Measurements from ENCODE around the gene SLC24A4.

The SLC24A4 gene

DNA sequence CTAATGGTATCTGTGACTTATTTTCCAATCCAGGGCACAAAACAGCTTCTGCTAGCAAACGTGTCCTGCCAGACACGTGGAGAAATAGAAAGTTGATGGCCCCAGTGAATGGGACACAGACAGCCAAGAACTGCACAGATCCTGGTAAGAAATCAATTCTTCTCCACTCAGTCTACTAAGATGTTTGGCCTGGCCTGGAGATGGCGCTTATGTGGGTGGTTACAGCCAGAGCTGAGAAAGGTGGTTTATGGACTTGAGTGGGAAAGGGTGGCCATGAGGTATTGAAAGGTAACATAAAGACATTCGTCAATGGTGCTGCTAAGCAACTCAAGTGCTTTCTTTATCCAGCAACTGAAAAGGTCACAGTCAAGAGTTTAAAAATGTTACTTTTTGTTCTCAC is 2.9 kb downstream of the SLC24A4 start:
- no peak for TF ChIP-seq POLR2A (IDR thresholded peaks at IDR 0.05; ENCODE audit: low read depth, low read length)

DNA sequence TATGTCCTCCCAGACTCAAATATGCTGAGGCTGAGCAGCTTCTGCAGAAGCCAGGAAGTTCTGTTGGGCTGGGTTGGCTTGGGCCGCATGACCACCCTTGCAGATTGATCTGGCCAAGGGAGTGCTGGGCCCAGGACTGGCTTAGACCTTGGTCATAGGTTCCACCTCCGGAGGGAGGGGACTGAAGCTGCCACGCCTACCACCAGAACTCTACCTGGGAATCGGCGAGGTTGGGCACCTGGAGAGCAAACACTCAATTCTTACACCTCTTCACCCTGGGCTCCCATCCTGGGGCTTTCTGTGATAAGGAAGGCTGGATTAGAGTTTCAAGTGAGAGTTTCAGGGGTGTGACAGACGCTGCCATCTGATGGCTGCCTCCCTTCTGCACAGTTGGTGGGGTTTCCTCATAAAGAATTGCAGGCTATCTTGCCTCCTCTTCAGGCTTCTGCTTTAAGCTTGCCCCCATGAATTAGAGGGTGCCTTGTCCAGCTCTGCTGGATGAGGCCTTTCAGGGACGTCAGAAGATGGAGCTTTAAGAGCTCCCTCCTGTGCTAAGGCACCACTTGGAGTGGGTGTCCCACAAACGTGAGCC is 5.8 kb downstream of the SLC24A4 start:
- no peak for FAIRE-seq
- no peak for DNase-seq (ENCODE audit: insufficient read length, low spot score)
- TF ChIP-seq POLR2A (IDR thresholded peaks at IDR 0.05; ENCODE audit: low read depth, low read length) = no peak

More for the DNA sequence above, 2.9 kb downstream of the SLC24A4 start:
- DNase-seq (ENCODE audit: insufficient read length, low spot score) = no peak
- FAIRE-seq = no peak

DNA sequence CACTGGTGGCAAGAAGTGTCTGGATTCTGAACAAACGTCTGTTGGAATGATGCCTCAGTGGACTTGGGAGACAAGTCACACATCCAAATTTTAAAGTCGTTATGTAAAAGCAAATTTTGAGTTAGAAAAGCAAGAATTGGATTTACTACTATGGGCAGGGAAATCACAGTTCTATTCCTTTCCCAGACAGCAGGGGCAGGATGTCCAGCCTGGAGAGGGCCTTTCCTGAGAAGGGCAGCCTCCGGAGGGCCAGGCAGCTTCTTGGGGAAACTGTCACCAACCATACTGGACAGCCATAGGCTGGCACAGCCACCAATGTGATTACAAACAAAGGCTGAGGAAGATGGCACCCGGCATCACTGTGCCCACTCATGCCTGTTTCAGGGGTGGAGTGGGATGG is 11.1 kb downstream of the SLC24A4 start:
- TF ChIP-seq POLR2A (IDR thresholded peaks at IDR 0.05; ENCODE audit: low read depth, low read length) = no peak

DNA sequence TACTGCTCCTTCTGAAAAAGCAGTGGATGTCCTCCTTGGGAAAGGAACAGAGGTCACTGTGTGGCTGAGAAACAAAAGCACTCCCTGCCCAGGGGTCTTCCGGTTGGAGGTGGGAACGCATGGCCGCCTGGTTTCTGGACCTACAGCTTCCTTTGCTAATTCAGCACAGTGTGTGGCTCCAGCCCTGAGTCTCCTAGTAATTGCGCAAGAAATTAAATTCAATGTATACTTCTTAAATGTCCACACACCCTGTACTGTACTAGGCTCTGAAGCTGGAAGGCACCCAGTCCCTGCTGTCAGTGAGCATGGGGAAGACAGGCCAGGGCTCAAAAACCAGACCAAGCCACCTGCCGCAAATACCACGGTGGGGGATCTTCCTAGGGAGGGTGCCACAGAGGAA is 13.4 kb downstream of the SLC24A4 start:
- no peak for TF ChIP-seq POLR2A (IDR thresholded peaks at IDR 0.05; ENCODE audit: low read depth, low read length)
- DNase-seq (ENCODE audit: insufficient read length, low spot score) = no peak
- FAIRE-seq = no peak

More for the DNA sequence above, 11.1 kb downstream of the SLC24A4 start:
- DNase-seq (ENCODE audit: insufficient read length, low spot score) (no peak), FAIRE-seq (no peak)

DNA sequence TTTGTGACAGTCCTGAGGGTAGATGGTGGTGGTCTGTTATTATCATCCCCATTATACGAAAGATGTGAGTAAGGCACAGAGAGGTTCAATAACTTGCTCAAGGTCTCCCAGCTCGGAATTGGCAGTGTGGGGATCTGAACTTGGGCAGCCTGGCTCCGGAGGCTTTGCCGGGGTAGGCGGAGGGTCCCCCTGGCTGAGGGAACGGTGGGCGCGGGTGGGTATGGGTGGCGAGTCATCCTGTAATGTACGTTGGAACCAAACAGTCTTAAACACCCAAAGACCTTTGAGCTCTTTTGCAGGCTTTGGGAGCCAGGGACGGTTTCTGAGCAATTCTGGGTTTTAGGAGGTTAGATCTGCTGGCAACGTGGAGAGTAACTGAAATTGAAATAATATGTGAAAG is 16.5 kb downstream of the SLC24A4 start:
- no peak for DNase-seq (ENCODE audit: insufficient read length, low spot score)
- no peak for FAIRE-seq
- no peak for TF ChIP-seq POLR2A (IDR thresholded peaks at IDR 0.05; ENCODE audit: low read depth, low read length)

DNA sequence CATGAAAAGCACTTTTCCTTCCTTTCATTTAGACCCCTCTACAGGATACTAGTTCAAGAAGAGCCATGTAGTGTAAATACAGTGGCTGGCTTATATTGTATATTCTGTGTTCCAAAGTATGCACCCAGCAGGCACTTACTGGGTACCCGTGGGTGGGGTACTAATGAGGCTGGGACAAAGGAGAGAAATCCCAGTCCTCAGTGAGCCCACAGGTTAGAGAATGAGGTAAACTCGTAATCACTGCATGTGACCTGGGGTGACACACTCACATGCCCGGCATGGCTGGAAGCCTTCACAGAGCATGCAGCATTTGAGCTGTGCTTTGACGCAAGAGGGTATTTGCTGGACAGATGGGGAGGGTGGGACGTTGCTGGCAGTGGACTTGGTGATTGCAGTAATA is 17.1 kb downstream of the SLC24A4 start:
- no peak for TF ChIP-seq POLR2A (IDR thresholded peaks at IDR 0.05; ENCODE audit: low read depth, low read length)
- DNase-seq (ENCODE audit: insufficient read length, low spot score) = no peak

DNA sequence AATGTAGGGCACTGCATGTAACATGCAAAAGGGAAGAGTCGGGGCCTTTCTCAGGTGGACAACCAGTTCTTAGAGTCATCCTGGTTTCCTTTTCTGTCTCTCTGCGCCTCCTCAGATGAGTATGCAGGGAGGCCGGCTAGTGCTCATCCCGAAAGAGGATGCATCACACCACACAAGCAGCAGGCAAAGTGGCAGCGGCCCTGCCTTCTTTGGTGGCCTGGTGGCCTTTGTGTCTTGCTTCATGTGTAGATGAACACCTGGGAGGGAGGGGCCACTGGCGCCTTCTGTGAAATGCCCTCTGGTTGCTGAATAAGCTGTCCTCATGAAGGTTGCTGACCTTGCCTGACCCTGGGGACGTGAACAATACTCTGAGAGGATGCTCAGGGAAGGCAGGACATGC is 18.0 kb downstream of the SLC24A4 start:
- FAIRE-seq = no peak
- DNase-seq (ENCODE audit: insufficient read length, low spot score) = no peak
- TF ChIP-seq POLR2A (IDR thresholded peaks at IDR 0.05; ENCODE audit: low read depth, low read length) = no peak

More for the DNA sequence above, 17.1 kb downstream of the SLC24A4 start:
- FAIRE-seq = no peak

DNA sequence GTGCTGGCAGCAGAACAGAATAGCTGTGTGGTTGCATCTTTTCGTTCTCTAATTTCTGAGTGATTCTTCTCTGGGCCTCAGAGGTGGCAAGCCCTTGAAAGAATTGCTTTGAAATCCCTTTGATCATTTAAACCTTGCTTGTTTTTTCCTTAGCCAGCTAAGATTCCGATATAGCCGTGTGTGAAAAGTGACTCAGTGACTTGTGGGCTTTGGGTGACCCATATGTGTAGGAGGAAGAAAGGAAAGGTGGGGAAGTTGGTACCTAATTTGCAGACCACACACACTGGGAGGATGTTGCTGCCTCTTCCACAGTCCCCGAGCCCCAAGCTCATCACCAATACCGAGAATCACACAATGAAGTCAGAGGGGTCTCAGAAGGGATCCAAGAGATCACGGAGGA is 18.8 kb downstream of the SLC24A4 start:
- no peak for DNase-seq (ENCODE audit: insufficient read length, low spot score)
- no peak for FAIRE-seq
- TF ChIP-seq POLR2A (IDR thresholded peaks at IDR 0.05; ENCODE audit: low read depth, low read length) = no peak

DNA sequence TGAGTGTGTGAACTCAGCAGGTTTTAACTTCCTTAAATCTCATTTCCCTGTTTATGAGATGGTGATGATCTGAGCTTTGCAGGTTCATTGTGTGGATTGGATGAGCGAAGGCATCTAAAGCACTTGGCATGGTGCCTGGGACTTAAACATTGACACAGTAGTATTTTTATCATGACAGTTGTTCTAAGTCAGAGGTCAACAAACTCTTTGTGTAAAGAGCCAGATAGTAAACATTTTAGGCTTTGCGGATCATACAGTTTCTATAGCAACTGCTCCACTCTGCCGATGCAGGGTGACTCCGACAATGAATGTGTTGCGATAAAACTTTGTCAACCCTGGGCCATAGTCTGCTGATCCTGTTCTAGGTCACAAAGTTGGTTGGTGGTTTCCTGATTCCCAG is 25.2 kb downstream of the SLC24A4 start:
- TF ChIP-seq POLR2A (IDR thresholded peaks at IDR 0.05; ENCODE audit: low read depth, low read length) = no peak
- no peak for DNase-seq (ENCODE audit: insufficient read length, low spot score)
- no peak for FAIRE-seq

DNA sequence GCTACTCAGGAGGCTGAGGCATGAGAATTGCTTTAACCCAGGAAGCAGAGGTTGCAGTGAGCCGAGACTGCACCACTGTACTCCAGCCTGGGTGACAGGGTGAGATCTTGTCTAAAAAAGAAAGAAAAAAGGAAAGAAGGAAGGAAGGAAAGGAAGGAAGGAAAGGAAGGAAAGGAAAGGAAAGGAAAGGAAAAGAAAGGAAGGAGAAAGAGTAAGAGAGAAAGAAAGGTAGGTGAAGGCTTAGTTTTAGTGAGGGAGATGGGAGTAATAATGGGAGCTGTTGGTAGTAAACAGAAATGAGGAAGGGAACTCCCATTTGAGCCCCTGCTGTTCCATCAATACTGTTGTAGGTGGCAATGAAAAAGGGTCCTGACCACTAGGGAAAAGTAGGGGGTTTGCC is 28.8 kb downstream of the SLC24A4 start:
- FAIRE-seq = no peak
- no peak for TF ChIP-seq POLR2A (IDR thresholded peaks at IDR 0.05; ENCODE audit: low read depth, low read length)

DNA sequence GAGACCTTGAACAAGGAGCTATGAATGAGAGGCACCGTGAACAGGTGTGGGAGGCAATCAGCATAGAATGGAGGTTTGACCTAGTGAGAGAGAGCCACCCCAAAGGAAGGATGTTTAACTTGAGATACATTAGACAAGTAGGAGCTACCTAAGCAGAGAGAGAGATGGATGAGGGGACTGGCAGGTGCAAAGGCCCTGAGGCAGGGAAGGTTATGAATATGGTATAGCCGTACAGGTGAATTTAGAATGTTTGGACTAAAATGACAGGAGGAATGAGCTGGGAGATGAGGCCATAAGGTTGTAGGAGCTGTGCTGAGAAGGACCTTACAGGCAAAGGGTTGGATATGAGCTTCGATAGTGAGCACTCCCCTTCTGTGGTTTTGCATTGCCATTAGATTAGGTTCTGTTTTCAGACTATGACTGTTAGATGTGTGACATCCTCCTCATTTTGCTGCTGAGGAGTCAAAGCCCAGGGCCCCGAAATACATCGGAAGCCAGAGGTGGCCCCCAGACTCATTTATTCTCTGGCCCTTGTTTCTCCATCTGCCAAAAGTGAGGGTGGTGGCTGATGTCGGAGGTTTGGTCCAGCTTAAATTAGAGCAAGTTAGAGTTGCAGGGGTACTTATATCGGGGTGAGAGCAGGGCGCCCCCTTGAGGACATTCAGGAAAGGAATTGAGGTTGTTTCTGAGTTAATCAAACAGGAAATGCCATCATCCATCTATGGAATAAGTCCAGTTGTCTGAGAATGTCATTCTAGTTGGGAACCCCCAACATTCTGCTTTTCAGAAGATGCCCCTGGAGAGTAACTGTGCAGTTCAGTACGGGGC is 29.4 kb downstream of the SLC24A4 start:
- DNase-seq (ENCODE audit: insufficient read length, low spot score) (peak; percentile 27), FAIRE-seq (peak; percentile 60)
- TF ChIP-seq POLR2A (IDR thresholded peaks at IDR 0.05; ENCODE audit: low read depth, low read length) = no peak

More for the DNA sequence above, 28.8 kb downstream of the SLC24A4 start:
- DNase-seq (ENCODE audit: insufficient read length, low spot score) = no peak

DNA sequence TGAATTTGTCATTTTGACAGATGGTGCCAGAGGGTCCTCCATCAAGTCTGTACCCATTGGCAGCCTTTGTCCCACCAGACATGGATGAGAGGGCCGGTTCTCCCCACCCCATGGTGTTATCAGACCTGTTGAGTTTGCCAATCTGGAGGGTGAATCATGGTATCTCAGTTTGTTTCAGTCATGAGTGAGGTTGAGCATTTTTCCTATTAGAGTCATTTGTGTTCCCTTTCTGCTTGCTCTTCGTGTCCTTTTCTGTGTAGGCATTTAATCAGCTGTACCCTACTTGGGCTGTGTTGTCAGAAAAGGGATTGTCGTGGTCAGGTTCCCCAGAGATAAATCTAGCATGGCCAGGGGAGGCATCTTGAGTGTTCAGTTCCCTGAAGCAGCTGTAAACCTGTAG is 30.5 kb downstream of the SLC24A4 start:
- FAIRE-seq = no peak
- DNase-seq (ENCODE audit: insufficient read length, low spot score) = no peak
- TF ChIP-seq POLR2A (IDR thresholded peaks at IDR 0.05; ENCODE audit: low read depth, low read length) = no peak

DNA sequence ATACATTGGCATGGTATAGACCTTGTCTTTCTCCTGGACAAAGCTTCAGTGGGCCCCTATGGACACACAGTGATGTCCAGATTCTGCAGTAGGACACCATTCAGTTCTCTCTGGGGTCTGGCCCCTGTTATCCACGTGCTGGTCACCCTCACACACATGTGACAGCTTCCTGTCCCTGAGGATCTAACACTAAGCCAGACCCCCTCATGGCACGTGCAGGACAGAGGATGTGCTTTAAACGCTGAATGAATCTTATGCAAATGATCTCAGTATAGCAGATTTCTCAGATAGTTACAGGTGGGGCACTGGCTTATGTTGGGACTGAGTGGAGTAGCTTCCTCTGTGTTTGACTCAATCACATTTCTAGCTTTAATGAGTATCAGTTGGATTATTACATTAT is 33.7 kb downstream of the SLC24A4 start:
- no peak for TF ChIP-seq POLR2A (IDR thresholded peaks at IDR 0.05; ENCODE audit: low read depth, low read length)
- no peak for DNase-seq (ENCODE audit: insufficient read length, low spot score)
- FAIRE-seq = no peak

DNA sequence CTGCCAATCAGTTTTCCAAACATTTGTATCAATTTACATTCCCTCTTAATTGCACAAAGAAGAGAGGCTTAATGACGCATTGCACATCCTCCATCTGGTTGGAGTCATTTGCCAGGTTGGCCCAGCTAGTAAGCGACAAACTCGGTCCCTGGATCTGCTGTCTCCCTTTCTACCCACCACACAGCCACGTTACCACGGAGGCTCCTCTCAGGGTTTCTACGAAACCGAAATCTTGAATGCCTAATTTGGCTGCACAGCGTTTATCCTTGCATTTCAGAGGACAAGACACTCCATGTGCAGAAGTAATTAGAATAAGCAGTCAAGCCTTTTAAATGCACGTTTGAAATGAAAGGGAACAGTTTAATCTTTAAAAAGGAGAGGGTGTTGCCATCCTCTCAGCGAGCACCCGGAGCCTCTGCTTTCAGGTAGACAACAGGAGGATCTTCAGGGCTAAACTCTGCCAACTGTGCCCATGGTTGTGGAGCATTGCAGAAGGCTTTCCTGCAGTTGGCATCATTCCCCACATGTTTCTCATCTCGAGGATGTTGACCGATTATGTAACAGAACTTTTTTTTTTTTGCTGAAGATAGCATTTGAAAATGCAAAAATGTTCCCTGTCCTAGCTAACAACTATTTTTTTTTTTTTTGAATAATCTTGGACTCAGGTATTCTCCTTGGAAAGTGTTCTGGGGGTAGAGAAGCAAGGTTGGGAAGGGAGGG is 37.8 kb downstream of the SLC24A4 start:
- TF ChIP-seq POLR2A (IDR thresholded peaks at IDR 0.05; ENCODE audit: low read depth, low read length) = no peak
- FAIRE-seq = no peak
- no peak for DNase-seq (ENCODE audit: insufficient read length, low spot score)
